ENCODE data around the gene KIAA1755. TPM values are rescaled to one million over a fixed set of nuclear protein-coding genes. Genes with fewer than 3 reads are reported as not detected.

The KIAA1755 gene
- total and polyA plus RNA-seq, 10 donors, result 0.51 to 7.3 (median 4.7) TPM

- no peak for DNase-seq
- H3K4me1 ChIP-seq, result peaks cover 4 to 55% (median 34%) of the 10 kb centered on the region in 6 donors
- H3K36me3 ChIP-seq, result no peaks in the 10 kb centered on the region
- no peak overlapping the region for H3K27ac ChIP-seq
- H3K4me3 ChIP-seq, result no peak overlapping the region
- intact Hi-C loops (cut with DNase I; ENCODE audit: low total_unique reads), result no loop called here
- TF ChIP-seq CTCF (IDR thresholded peaks at IDR 0.05 in 8 of 11, conservative IDR thresholded peaks at IDR 0.05 in 3 of 11) (no peak), POLR2A (IDR thresholded peaks at IDR 0.05) (no peak), POLR2AphosphoS5 (IDR thresholded peaks at IDR 0.05) (no peak)
- H3K27me3 ChIP-seq (replicated peaks in 1 of 7), result no peaks in the 10 kb centered on the region
- WGBS, 5 donors, result 77 to 88% (median 85%) methylated on average over 4 of the region's 4 CpGs
- no peaks in the 10 kb centered on the region for H3K9me3 ChIP-seq
Measured at GRCh38 chr20:38172408-38172807, 88.1 kb downstream of the KIAA1755 start.

GRCh38 chr20:38171675-38172043 is 88.9 kb downstream of the KIAA1755 start:
- Histone ChIP-seq H3K27me3 (replicated peaks in 1 of 7) (no peaks in the 10 kb centered on the region), H3K27ac (peak overlapping the region in 2 of 8 donors; percentile 87 to 88), H3K9me3 (no peaks in the 10 kb centered on the region), H3K36me3 (no peaks in the 10 kb centered on the region), H3K4me1 (peaks cover 6 to 63% (median 39%) of the 10 kb centered on the region in 6 donors), H3K4me3 (no peak overlapping the region)
- intact Hi-C loops (cut with DNase I; ENCODE audit: low total_unique reads), result no loop called here
- TF ChIP-seq POLR2AphosphoS5 (IDR thresholded peaks at IDR 0.05) (no peak), POLR2A (IDR thresholded peaks at IDR 0.05) (no peak), CTCF (IDR thresholded peaks at IDR 0.05 in 8 of 11, conservative IDR thresholded peaks at IDR 0.05 in 3 of 11) (no peak)
- WGBS, 5 donors, result 65 to 80% (median 74%) methylated on average over 4 of the region's 4 CpGs
- DNase-seq, result no peak

- Histone ChIP-seq H3K36me3 (no peaks in the 10 kb centered on the region), H3K9me3 (no peaks in the 10 kb centered on the region), H3K27me3 (replicated peaks in 1 of 7) (no peaks in the 10 kb centered on the region), H3K4me1 (peaks cover 7 to 69% (median 42%) of the 10 kb centered on the region in 6 donors), H3K27ac (peak overlapping the region in 5 of 8 donors; percentile 12 to 88 (median 87)), H3K4me3 (no peak overlapping the region)
- no peak for DNase-seq
- 65 to 75% (median 66%) methylated on average over 11 of the region's 11 CpGs for WGBS, 5 donors
- TF ChIP-seq POLR2AphosphoS5 (IDR thresholded peaks at IDR 0.05) (peak in 1 of 3 donors; percentile 37), CTCF (IDR thresholded peaks at IDR 0.05 in 8 of 11, conservative IDR thresholded peaks at IDR 0.05 in 3 of 11) (no peak), POLR2A (IDR thresholded peaks at IDR 0.05) (no peak)
- intact Hi-C loops (cut with DNase I; ENCODE audit: low total_unique reads), result no loop called here
Measured at GRCh38 chr20:38170826-38171674, 89.5 kb downstream of the KIAA1755 start.

GRCh38 chr20:38170219-38170825 is 90.2 kb downstream of the KIAA1755 start:
- peaks cover 10 to 72% (median 46%) of the 10 kb centered on the region in 6 donors for H3K4me1 ChIP-seq
- H3K36me3 ChIP-seq, result no peaks in the 10 kb centered on the region
- intact Hi-C loops (cut with DNase I; ENCODE audit: low total_unique reads), result no loop called here
- H3K4me3 ChIP-seq, result no peak overlapping the region
- no peaks in the 10 kb centered on the region for H3K9me3 ChIP-seq
- DNase-seq, result no peak
- TF ChIP-seq POLR2A (IDR thresholded peaks at IDR 0.05) (no peak), CTCF (IDR thresholded peaks at IDR 0.05 in 8 of 11, conservative IDR thresholded peaks at IDR 0.05 in 3 of 11) (no peak), POLR2AphosphoS5 (IDR thresholded peaks at IDR 0.05) (no peak)
- peaks cover 0 to under 1% (median 0%) of the 10 kb centered on the region in 7 donors for H3K27me3 ChIP-seq (replicated peaks in 1 of 7)
- 56 to 74% (median 67%) methylated on average over 8 of the region's 8 CpGs for WGBS, 5 donors
- peak overlapping the region in 6 of 8 donors; percentile 12 to 88 (median 85) for H3K27ac ChIP-seq

All from spleen (tissue), 11 donors.